Dermis blood vessel endothelial cell (primary cell): ENCODE measurements around the gene IFT27. TPM values are rescaled to one million over a fixed set of nuclear protein-coding genes. Genes with fewer than 3 reads are reported as not detected.
"Not testable (repeated sequence)": the region's sequence is repeated elsewhere in the genome, so short reads cannot be mapped to it uniquely, and the experiment has no call there.

Experiments used
- DNase-seq: peaks from one replicate; pipeline ENCODE4 v3.0.0; 2010
- total RNA-seq: library from RNA; depleted of rRNA; stranded (reverse); fragments of >200 nt; gene quantifications from 2 replicates; pipeline ENCODE4 v1.2.3, GENCODE V29; 2014

Gene IFT27
- total RNA-seq, 1 donor from 2014 or later, result 19.4 TPM

- DNase-seq, result no peak
These were observed 11.3 kb downstream of the IFT27 start for GRCh38 chr22:36764641-36765040.

GRCh38 chr22:36764060-36764459, 11.9 kb downstream of the IFT27 start:
- no peak for DNase-seq

- no peak for DNase-seq
These were observed 12.3 kb downstream of the IFT27 start for GRCh38 chr22:36763576-36763975.

GRCh38 chr22:36762687-36763260, 13.1 kb downstream of the IFT27 start:
- no peak for DNase-seq

GRCh38 chr22:36761553-36762240, 14.2 kb downstream of the IFT27 start:
- DNase-seq, result no peak

- DNase-seq, result no peak
These were observed 15.1 kb downstream of the IFT27 start for GRCh38 chr22:36760786-36761185.

- no peak for DNase-seq
These were observed 16.3 kb downstream of the IFT27 start for GRCh38 chr22:36759481-36760159.

- DNase-seq, result no peak
These were observed 17.1 kb downstream of the IFT27 start for GRCh38 chr22:36758792-36759271.

- DNase-seq, result peak; percentile 86
These were observed 18.2 kb downstream of the IFT27 start for GRCh38 chr22:36757668-36758211.

- DNase-seq, result no peak
These were observed 18.9 kb downstream of the IFT27 start for GRCh38 chr22:36756746-36757655.

- DNase-seq, result no peak
These were observed 19.9 kb downstream of the IFT27 start for GRCh38 chr22:36756031-36756430.

- no peak for DNase-seq
These were observed 20.6 kb downstream of the IFT27 start for GRCh38 chr22:36755316-36755715.

GRCh38 chr22:36754881-36755280, 21.0 kb downstream of the IFT27 start:
- DNase-seq, result not testable (repeated sequence)

- DNase-seq, result no peak
These were observed 22.0 kb downstream of the IFT27 start for GRCh38 chr22:36753916-36754315.

GRCh38 chr22:36753120-36753802, 22.7 kb downstream of the IFT27 start:
- DNase-seq, result peak; percentile 9

GRCh38 chr22:36746375-36746970, 29.4 kb downstream of the IFT27 start:
- DNase-seq, result no peak

- DNase-seq, result no peak
These were observed 30.5 kb downstream of the IFT27 start for GRCh38 chr22:36745301-36745995.

- no peak for DNase-seq
These were observed 31.1 kb downstream of the IFT27 start for GRCh38 chr22:36744791-36745190.

GRCh38 chr22:36744413-36744765, 31.5 kb downstream of the IFT27 start:
- DNase-seq, result no peak

- DNase-seq, result no peak
These were observed 32.1 kb downstream of the IFT27 start for GRCh38 chr22:36743591-36744412.
